K562 (cell line): ENCODE measurements around the gene PRCD. TPM values are rescaled to one million over a fixed set of nuclear protein-coding genes. Genes with fewer than 3 reads are reported as not detected.

Experiments used
- ATAC-seq: fragments of 200-7000 bp; cut with Tn5 transposase; 3 replicates; pipeline ENCODE4 v1.9.1; 2020; ENCODE audit warnings: moderate library complexity
- BruUV-seq: library from RNA; stranded (reverse); fragments of 400-500 nt; replicated peaks from 2 replicates; lab custom pipeline; 2021; lab: Mats Ljungman, UMichigan
- CTCF ChIA-PET: fragments of 300-600 bp; formaldehyde crosslinking; extraction: SDS; loops from one replicate; lab custom pipeline; 2021; ENCODE audit warnings: low intra/inter-chr PET ratio; lab: Yijun Ruan, JAX
- POLR2A ChIA-PET: fragments of 300-600, 350-650 bp; sonication (Branson Sonifier 250); formaldehyde crosslinking; extraction: SDS; loops from one replicate; lab custom pipeline; 2021; ENCODE audit warnings: antibody characterized with exemption, inconsistent platforms; lab: Yijun Ruan, JAX
- DNase-seq, 4 experiments: peaks; one replicate each; pipeline versions ENCODE4 v3.0.0 to v3.0.0-alpha.2; 2011 to 2018; ENCODE audit warnings: low spot score in 3 of 4, mixed read lengths in 3 of 4; ENCODE audit errors: extremely low read depth in 1 of 4
- FAIRE-seq: peaks from 2 replicates; lab custom pipeline; 2011; peaks lifted over from hg19 to GRCh38; lab: Jason Lieb, UNC
- H2AFZ ChIP-seq: 2 replicates; pipeline ENCODE4 v1.6.0; 2011; ENCODE audit warnings: low read depth, low read length, control low read depth, inconsistent platforms
- H3K27ac ChIP-seq: fragments of 200-600 bp; 3 replicates; pipeline ENCODE4 v1.8.0; 2011; ENCODE audit warnings: low read depth, mild to moderate bottlenecking, control low read depth, inconsistent platforms, low read length, moderate library complexity, mixed read lengths; ENCODE audit errors: extremely low read depth
- H3K27me3 ChIP-seq, 2 experiments: fragments of 300-600 bp in 1 of 2; 2 replicates in 1 of 2; 3 replicates in 1 of 2; pipeline versions ENCODE4 v1.6.0 to v1.8.0; 2011; ENCODE audit warnings: inconsistent platforms in 2 of 2, low read length in 2 of 2, mild to moderate bottlenecking in 1 of 2, mixed read lengths in 1 of 2, moderate library complexity in 1 of 2; ENCODE audit not compliant: control insufficient read depth in 2 of 2, insufficient read depth in 2 of 2
- H3K36me3 ChIP-seq: fragments of 300-600 bp; 3 replicates; pipeline ENCODE4 v1.8.0; 2011; ENCODE audit warnings: mild to moderate bottlenecking, low read length, inconsistent platforms; ENCODE audit not compliant: control insufficient read depth, insufficient read depth
- H3K4me1 ChIP-seq, 2 experiments: fragments of 200-600 bp in 1 of 2; replicated peaks in 1 of 2; 2 replicates in 1 of 2; 3 replicates in 1 of 2; pipeline versions ENCODE4 v1.5.1 to v1.8.0; 2011; ENCODE audit warnings: inconsistent platforms in 2 of 2, low read length in 2 of 2, mild to moderate bottlenecking in 1 of 2, mixed read lengths in 1 of 2, moderate library complexity in 1 of 2; ENCODE audit not compliant: control insufficient read depth in 2 of 2, insufficient read depth in 2 of 2
- H3K4me2 ChIP-seq: 2 replicates; pipeline ENCODE4 v1.6.1; 2011; ENCODE audit warnings: low read length, control low read depth, inconsistent platforms, mixed read lengths; ENCODE audit not compliant: insufficient read depth
- H3K4me3 ChIP-seq: fragments of 200-600 bp; sonication (generic), shearing (Covaris generic); 2 replicates; pipeline ENCODE4 v1.5.1; 2016; ENCODE audit warnings: control low read depth, inconsistent platforms
- H3K79me2 ChIP-seq: fragments of 200-600 bp; 3 replicates; pipeline ENCODE4 v1.8.0; 2011; ENCODE audit warnings: low read length, inconsistent platforms; ENCODE audit not compliant: control insufficient read depth, insufficient read depth
- H3K9ac ChIP-seq, 2 experiments: 2 replicates each; pipeline versions ENCODE4 v1.6.0 to v1.6.1; 2011; ENCODE audit warnings: low read depth in 2 of 2, low read length in 2 of 2, control low read depth in 1 of 2, inconsistent platforms in 1 of 2, mild to moderate bottlenecking in 1 of 2, mixed read lengths in 1 of 2; ENCODE audit not compliant: insufficient read depth in 1 of 2
- H3K9me1 ChIP-seq: one replicate; pipeline ENCODE4 v1.6.0; 2011; ENCODE audit warnings: inconsistent platforms, mild to moderate bottlenecking, low read length, moderate library complexity; ENCODE audit not compliant: control insufficient read depth, insufficient read depth
- H3K9me3 ChIP-seq: replicated peaks from 2 replicates; pipeline ENCODE4 v1.5.1; 2011; ENCODE audit warnings: low read depth, low read length, inconsistent platforms; ENCODE audit not compliant: control insufficient read depth, insufficient read depth
- H4K20me1 ChIP-seq: replicated peaks from 2 replicates; pipeline ENCODE4 v1.6.1; 2011; ENCODE audit warnings: low read length, inconsistent platforms, mixed read lengths; ENCODE audit not compliant: control insufficient read depth, insufficient read depth
- ZNF23 ChIP-seq: fragments of 250-450 bp; sonication (Bioruptor Pico); IDR thresholded peaks from 2 replicates; pipeline ENCODE4 v1.4.0; 2020; ENCODE audit warnings: mild to moderate bottlenecking
- WGBS: fragments of 100-300 bp; shearing (Covaris generic); methylation state at CpG from one replicate; pipeline ENCODE4 v1.1.6; 2016; ENCODE audit warnings: low coverage, mixed read lengths; ENCODE audit not compliant: insufficient coverage; ENCODE audit errors: missing lambda C conversion rate; 5-methylcytosine and 5-hydroxymethylcytosine counted together
- in situ Hi-C: fragments of 300-500 bp; cut with MboI; formaldehyde crosslinking; loops from 4 replicates; pipeline ENCODE4 v1.15.0; 2018; ENCODE audit warnings: inconsistent platforms, mixed read lengths
- intact Hi-C: fragments of 100-400 bp; cut with micrococcal nuclease; formaldehyde crosslinking; loops from 2 replicates; pipeline ENCODE4 v1.14.2; 2022
- polyA plus RNA-seq, 8 experiments: library from polyadenylated mRNA; depleted of rRNA in 4 of 8; stranded (reverse) in 5 of 8; unstranded in 3 of 8; fragments of >200 nt; fragmentation: Nextera tagmentation in 2 of 8; fragmentation: Illumina TruSeq in 1 of 8; extraction: Ambion mirVana in 2 of 8; extraction: Trizol in 1 of 8; gene quantifications; 2 replicates each; pipeline versions ENCODE4 v1.2.1 to v1.2.3, GENCODE V29; 2011 to 2014; ENCODE audit warnings: inconsistent platforms in 1 of 8, missing spikeins in 1 of 8
- total RNA-seq, 7 experiments: library from RNA; depleted of rRNA in 6 of 7; stranded (reverse); fragments of >200 nt in 6 of 7; fragmentation: Illumina TruSeq in 2 of 7; extraction: Trizol in 2 of 7; gene quantifications; 2 replicates each; pipeline versions ENCODE4 v1.2.1 to v1.2.3, GENCODE V29; 2011 to 2021; ENCODE audit warnings: low replicate concordance in 1 of 7
- TF ChIP-seq, protein P1 (sequence below): sonication (generic); formaldehyde crosslinking; IDR thresholded peaks from 2 replicates; pipeline ENCODE4 v1.8.1; 2023; ENCODE audit warnings: missing genetic modification reagents, mild to moderate bottlenecking, borderline replicate concordance
- TF ChIP-seq, protein P2 (sequence below): sonication (generic); formaldehyde crosslinking; IDR thresholded peaks from 2 replicates; pipeline ENCODE4 v1.8.1; 2023; ENCODE audit warnings: mild to moderate bottlenecking, missing genetic modification reagents
- TF ChIP-seq, protein P3 (sequence below): sonication (generic); formaldehyde crosslinking; IDR thresholded peaks from 2 replicates; pipeline ENCODE4 v1.8.0; 2022; ENCODE audit warnings: missing genetic modification reagents, mild to moderate bottlenecking, borderline replicate concordance

PRCD gene
- total and polyA plus RNA-seq, 9 of the 15 experiments (the other 6 are each of a cell fraction or from before 2014, with no cell fraction given) = 0.20 to 0.25 (median 0.21) TPM; not detected in 6

DNA sequence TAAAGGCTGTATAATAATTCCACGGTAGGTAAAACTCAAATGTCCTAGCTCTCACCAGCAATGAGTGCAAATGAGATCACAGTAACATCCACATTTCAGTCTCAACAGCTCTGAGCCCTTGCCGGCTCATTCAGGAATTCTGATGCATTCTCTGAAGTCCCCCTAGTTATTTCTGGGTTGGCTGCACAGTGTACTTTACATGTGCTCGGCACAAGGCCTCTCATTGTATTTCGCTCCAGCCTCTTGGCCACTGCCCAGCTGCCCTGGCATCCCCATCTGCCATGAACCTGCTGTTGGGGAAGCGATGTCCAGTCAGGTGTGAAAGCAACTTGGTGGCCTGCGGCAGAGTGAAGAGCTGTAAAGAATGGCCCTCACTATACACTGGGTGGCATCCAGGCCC is 14.3 kb downstream of the PRCD start:
- H3K79me2 ChIP-seq = peaks cover 29% of the 10 kb centered on the region
- WGBS = 68% methylated on average over 6 of the region's 6 CpGs
- no peak overlapping the region for H3K27ac ChIP-seq
- H2AFZ ChIP-seq = no peak overlapping the region
- H3K9me3 ChIP-seq = no peaks in the 10 kb centered on the region
- H3K9ac ChIP-seq = peak overlapping the region in 1 of 2 experiments; percentile 77; a peak in 1 of 4 replicates
- ChIA-PET CTCF (no interaction called here), POLR2A (interaction anchor here (0.6 kb wide), 1 partner anchor 18 kb away, joined by 3 read pairs; no protein-coding TSS in a partner anchor)
- no peak for FAIRE-seq
- intact Hi-C loops = no loop called here
- BruUV-seq = no TSS peak
- no peak for DNase-seq
- in situ Hi-C loops = no loop called here
- ATAC-seq = no peak
- no peak overlapping the region for H3K4me3 ChIP-seq
- H3K4me2 ChIP-seq = no peak overlapping the region
- H3K27me3 ChIP-seq = no peaks in the 10 kb centered on the region
- H3K4me1 ChIP-seq = peaks cover 8 to 10% of the 10 kb centered on the region in 2 experiments
- no peaks in the 10 kb centered on the region for H4K20me1 ChIP-seq
- H3K36me3 ChIP-seq = peaks cover 11% of the 10 kb centered on the region
- TF ChIP-seq ZNF23 (CRISPR knock-in tag) = no peak
- H3K9me1 ChIP-seq = no peaks in the 10 kb centered on the region

DNA sequence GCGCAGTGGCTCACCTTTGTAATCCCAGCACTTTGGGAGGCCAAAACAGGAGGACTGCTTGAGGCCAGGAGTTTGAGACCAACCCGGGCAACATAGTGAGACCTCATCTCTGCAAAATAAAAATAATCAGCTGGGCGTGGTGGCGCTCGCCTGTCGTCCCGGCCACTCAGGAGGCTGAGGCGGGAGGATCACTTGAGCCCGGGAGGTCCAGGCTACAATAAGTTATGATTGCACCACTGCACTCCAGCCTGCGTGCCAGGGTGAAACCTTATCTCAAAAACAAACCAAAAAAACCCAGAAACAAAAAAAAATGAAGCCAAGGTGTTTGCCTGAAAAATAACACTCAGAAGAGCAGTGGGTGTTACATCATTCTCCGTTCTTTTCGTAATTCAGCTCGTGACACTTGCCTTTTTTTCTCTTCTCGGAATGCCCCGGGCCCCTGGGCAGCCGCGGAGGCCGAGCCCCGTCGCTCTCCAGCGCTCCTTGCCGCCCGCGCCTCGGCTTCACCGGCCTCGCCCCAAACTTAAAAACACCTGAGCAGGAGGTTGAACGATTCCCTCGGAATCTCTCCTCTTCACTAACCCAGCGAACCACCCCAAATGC is 17.0 kb downstream of the PRCD start:
- no peak for FAIRE-seq
- 4% methylated on average over 30 of the region's 30 CpGs for WGBS
- ChIA-PET CTCF (interaction anchor here (0.7 to 1.6 kb wide), 3 partner anchors 131 to 263 kb away, joined by 5 to 7 read pairs (median 5); no protein-coding TSS in a partner anchor), POLR2A (interaction anchor here (0.6 to 5.2 kb wide), 42 partner anchors 8 to 620 kb away, joined by 3 to 48 read pairs (median 4); partner anchors contain the start of genes PRCD, PRPSAP1 and SRSF2)
- H3K27me3 ChIP-seq = no peaks in the 10 kb centered on the region
- peak overlapping the region; percentile 95 to 98 for H3K9ac ChIP-seq
- H3K36me3 ChIP-seq = peaks cover 38% of the 10 kb centered on the region
- peak overlapping the region; percentile 99 for H2AFZ ChIP-seq
- in situ Hi-C loops = no loop called here
- no peaks in the 10 kb centered on the region for H3K9me3 ChIP-seq
- no peaks in the 10 kb centered on the region for H3K9me1 ChIP-seq
- peak; percentile 14 for ATAC-seq
- H3K4me2 ChIP-seq = peak overlapping the region; percentile 95
- peak overlapping the region; percentile 94 for H3K27ac ChIP-seq
- intact Hi-C loops = loop anchor here (5.0 kb wide), 1 partner anchor 45 kb away; no protein-coding TSS in a partner anchor
- H3K79me2 ChIP-seq = peaks cover 56% of the 10 kb centered on the region
- peaks cover 16% of the 10 kb centered on the region; the same call in 1 of the 2 replicates for H4K20me1 ChIP-seq
- peak overlapping the region; percentile 57 for H3K4me3 ChIP-seq
- peaks cover 16 to 27% of the 10 kb centered on the region in 2 experiments for H3K4me1 ChIP-seq
- TSS peak; percentile 76 for BruUV-seq
- peak in 1 of 4 experiments; percentile 51 for DNase-seq
- TF ChIP-seq, protein P1, sequence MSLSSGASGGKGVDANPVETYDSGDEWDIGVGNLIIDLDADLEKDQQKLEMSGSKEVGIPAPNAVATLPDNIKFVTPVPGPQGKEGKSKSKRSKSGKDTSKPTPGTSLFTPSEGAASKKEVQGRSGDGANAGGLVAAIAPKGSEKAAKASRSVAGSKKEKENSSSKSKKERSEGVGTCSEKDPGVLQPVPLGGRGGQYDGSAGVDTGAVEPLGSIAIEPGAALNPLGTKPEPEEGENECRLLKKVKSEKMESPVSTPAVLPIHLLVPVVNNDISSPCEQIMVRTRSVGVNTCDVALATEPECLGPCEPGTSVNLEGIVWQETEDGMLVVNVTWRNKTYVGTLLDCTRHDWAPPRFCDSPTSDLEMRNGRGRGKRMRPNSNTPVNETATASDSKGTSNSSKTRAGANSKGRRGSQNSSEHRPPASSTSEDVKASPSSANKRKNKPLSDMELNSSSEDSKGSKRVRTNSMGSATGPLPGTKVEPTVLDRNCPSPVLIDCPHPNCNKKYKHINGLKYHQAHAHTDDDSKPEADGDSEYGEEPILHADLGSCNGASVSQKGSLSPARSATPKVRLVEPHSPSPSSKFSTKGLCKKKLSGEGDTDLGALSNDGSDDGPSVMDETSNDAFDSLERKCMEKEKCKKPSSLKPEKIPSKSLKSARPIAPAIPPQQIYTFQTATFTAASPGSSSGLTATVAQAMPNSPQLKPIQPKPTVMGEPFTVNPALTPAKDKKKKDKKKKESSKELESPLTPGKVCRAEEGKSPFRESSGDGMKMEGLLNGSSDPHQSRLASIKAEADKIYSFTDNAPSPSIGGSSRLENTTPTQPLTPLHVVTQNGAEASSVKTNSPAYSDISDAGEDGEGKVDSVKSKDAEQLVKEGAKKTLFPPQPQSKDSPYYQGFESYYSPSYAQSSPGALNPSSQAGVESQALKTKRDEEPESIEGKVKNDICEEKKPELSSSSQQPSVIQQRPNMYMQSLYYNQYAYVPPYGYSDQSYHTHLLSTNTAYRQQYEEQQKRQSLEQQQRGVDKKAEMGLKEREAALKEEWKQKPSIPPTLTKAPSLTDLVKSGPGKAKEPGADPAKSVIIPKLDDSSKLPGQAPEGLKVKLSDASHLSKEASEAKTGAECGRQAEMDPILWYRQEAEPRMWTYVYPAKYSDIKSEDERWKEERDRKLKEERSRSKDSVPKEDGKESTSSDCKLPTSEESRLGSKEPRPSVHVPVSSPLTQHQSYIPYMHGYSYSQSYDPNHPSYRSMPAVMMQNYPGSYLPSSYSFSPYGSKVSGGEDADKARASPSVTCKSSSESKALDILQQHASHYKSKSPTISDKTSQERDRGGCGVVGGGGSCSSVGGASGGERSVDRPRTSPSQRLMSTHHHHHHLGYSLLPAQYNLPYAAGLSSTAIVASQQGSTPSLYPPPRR = no peak
- TF ChIP-seq, protein P2, sequence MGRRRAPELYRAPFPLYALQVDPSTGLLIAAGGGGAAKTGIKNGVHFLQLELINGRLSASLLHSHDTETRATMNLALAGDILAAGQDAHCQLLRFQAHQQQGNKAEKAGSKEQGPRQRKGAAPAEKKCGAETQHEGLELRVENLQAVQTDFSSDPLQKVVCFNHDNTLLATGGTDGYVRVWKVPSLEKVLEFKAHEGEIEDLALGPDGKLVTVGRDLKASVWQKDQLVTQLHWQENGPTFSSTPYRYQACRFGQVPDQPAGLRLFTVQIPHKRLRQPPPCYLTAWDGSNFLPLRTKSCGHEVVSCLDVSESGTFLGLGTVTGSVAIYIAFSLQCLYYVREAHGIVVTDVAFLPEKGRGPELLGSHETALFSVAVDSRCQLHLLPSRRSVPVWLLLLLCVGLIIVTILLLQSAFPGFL (CRISPR knock-in tag) = no peak
- TF ChIP-seq, protein P3, sequence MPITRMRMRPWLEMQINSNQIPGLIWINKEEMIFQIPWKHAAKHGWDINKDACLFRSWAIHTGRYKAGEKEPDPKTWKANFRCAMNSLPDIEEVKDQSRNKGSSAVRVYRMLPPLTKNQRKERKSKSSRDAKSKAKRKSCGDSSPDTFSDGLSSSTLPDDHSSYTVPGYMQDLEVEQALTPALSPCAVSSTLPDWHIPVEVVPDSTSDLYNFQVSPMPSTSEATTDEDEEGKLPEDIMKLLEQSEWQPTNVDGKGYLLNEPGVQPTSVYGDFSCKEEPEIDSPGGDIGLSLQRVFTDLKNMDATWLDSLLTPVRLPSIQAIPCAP (CRISPR knock-in tag) = no peak
